ENCODE measurements around the gene M1AP. TPM values are rescaled to one million over a fixed set of nuclear protein-coding genes. Genes with fewer than 3 reads are reported as not detected.

Gene M1AP
- total and polyA plus RNA-seq, 2 of the 4 experiments (the other 2 are of a cell fraction), result 0.03 TPM; not detected in 1

DNA sequence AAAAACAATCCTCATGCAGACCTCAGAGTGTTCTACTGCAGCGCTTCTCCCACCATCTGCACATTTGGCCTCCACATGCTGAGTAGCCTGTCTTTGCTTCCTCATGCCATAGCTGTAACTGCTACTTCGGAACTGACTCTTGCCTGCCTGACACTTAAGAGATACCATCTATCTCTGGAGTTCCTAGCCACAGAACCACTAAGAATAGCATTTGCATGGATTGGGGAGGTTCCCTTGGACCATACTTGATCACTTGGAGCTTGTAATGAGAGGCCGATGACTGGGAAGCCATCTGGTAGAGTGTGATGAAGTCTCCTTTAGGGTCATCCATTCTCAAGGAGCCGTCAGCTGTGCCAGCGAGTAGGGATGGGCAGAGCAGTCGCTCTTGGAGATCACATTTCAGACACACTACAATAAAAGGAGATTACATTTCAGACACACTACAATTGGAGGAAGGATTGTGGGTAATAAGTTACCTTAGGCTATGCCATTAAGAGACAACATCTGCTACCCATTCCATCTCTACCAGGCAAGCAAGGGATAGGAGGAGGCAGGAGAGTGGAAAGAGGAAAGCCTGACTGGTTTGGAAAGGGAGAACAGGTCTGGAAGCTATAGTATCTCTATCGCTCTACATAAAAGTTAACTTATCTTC is 71.8 kb downstream of the M1AP start (continued):
- TF ChIP-seq SMC3 (IDR thresholded peaks at IDR 0.05; ENCODE audit: low read depth, low read length) (no peak), POLR2A (IDR thresholded peaks at IDR 0.05; ENCODE audit: low read depth, low read length) (no peak), BHLHE40 (IDR thresholded peaks at IDR 0.05; ENCODE audit: low read depth, low read length) (no peak)

DNA sequence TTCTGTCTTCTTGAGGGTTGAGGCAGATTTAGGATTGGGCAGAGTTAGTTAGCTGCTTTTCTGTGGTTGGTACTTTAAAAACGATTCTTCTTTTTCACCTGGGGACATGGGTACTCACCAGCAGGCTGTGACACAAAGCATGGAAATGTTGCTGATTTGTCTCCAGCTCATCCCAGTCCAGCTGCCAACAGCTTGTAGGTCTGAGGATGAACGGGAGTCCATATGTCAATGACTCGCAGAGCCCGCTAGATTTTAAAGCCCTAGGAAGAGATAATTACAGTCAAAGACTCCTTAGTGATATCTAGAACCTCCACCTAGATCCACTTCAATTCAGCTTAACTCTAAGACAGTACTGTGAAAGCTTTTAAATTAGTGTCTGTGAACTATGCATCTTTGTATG is 72.8 kb downstream of the M1AP start:
- Histone ChIP-seq H3K23ac (ENCODE audit: low read depth, low read length) (0 out of 2 replicates have a peak overlapping the region, but pooled peaks have one; percentile 18), H3K56ac (ENCODE audit: extremely low read depth, insufficient read depth, low read length) (no peak overlapping the region), H3K36me3 (ENCODE audit: control insufficient read depth, insufficient read depth, low read length) (no peaks in the 10 kb centered on the region), H2AK9ac (replicated peaks; ENCODE audit: low read depth, low read length, poor library complexity) (no peak overlapping the region), H3K4me2 (ENCODE audit: low read depth, low read length) (no peak overlapping the region), H3K9me1 (ENCODE audit: insufficient read depth, low read length) (peaks cover 22% of the 10 kb centered on the region; the same call in 1 of the 2 replicates), H2BK15ac (ENCODE audit: low read depth, low read length) (peak overlapping the region; percentile 35), H3K4me3 (ENCODE audit: insufficient read depth, low read depth, low read length) (no peak overlapping the region), H4K91ac (ENCODE audit: insufficient read depth, low read depth, low read length) (peak overlapping the region; percentile 79), H3K9me3 (ENCODE audit: control insufficient read depth, insufficient read depth, low read length) (no peaks in the 10 kb centered on the region), H3K79me1 (ENCODE audit: low read depth in 1 of 2, low read length in 2 of 2) (no peaks in the 10 kb centered on the region), H3K4me1 (ENCODE audit: control insufficient read depth, insufficient read depth, low read length) (peaks cover 21% of the 10 kb centered on the region), H2BK20ac (ENCODE audit: low read depth, low read length) (peak overlapping the region; percentile 68), H4K5ac (ENCODE audit: low read depth, low read length) (peak overlapping the region; percentile 69), H2AFZ (replicated peaks; ENCODE audit: low read length, poor library complexity) (no peak overlapping the region), H3K27ac (ENCODE audit: insufficient read depth, low read length) (peak overlapping the region; percentile 71), H3K4ac (ENCODE audit: low read depth, low read length) (peak overlapping the region; percentile 70), H2BK120ac (ENCODE audit: low read depth, low read length) (peak overlapping the region; percentile 57), H2BK5ac (ENCODE audit: low read depth, low read length, poor library complexity, severe bottlenecking) (peak overlapping the region; percentile 83), H3K18ac (ENCODE audit: low read depth, low read length) (peak overlapping the region; percentile 62), H3K27me3 (ENCODE audit: control insufficient read depth, insufficient read depth, low read length) (no peaks in the 10 kb centered on the region), H4K20me1 (ENCODE audit: insufficient read depth, low read length) (no peaks in the 10 kb centered on the region), H3K14ac (replicated peaks; ENCODE audit: low read depth, low read length) (peak overlapping the region; percentile 33; the same call in 1 of the 2 replicates), H2AK5ac (ENCODE audit: low read depth, low read length) (peak overlapping the region; percentile 62), H4K8ac (ENCODE audit: low read depth in 2 of 2, low read length in 2 of 2) (peak overlapping the region; percentile 47 to 48; a peak in 3 of 4 replicates), H3K9ac (ENCODE audit: low read depth, low read length) (no peak overlapping the region)
- POLR2A ChIA-PET (ENCODE audit: unreplicated experiment), result no interaction called here
- DNase-seq (no peak), ATAC-seq (ENCODE audit: low read depth) (no peak)
- intact Hi-C loops (cut with micrococcal nuclease) (loop anchor here (5.0 kb wide), 1 partner anchor 323 kb away; no protein-coding TSS in a partner anchor), in situ Hi-C loops (cut with MboI; ENCODE audit: low sequenced_read_pairs) (loop anchor here (5.0 kb wide), 1 partner anchor 93 kb away; the partner anchor contains the start of genes CCDC142 and TTC31), dilution Hi-C loops (cut with HindIII; ENCODE audit: low sequenced_read_pairs, unreplicated experiment) (no loop called here)
- CTCF ChIA-PET, result no interaction called here
- TF ChIP-seq FOS (IDR thresholded peaks at IDR 0.05; ENCODE audit: low read depth, low read length) (no peak), POLR2A (IDR thresholded peaks at IDR 0.05; ENCODE audit: low read depth, low read length) (no peak), BHLHE40 (IDR thresholded peaks at IDR 0.05; ENCODE audit: low read depth, low read length) (no peak)
- no TSS peak for BruUV-seq (replicated peaks)
- no CpG with 5 or more reads among the region's 4 CpGs for WGBS, 2 experiments (ENCODE audit: extremely low coverage in 2 of 2, insufficient read length in 1 of 2)
